Thyroid gland (tissue), 4 donors: Measurements from ENCODE around the gene KDM8.

Experiments
- CTCF ChIP-seq, 6 experiments: fragments of 200-600 bp in 3 of 6; fragments of 450-650 bp in 3 of 6; sonication (generic) in 3 of 6; IDR thresholded peaks; one replicate each; pipeline ENCODE4 v1.5.1; 2016 to 2019; ENCODE audit warnings: antibody characterized with exemption in 6 of 6, mild to moderate bottlenecking in 2 of 6, inconsistent platforms in 1 of 6, moderate library complexity in 1 of 6
- POLR2A ChIP-seq, 2 donors: fragments of 450-650 bp; IDR thresholded peaks; one replicate each; pipeline ENCODE4 v1.6.1; 2017; ENCODE audit warnings: antibody characterized with exemption in 2 of 2, mild to moderate bottlenecking in 2 of 2, moderate library complexity in 1 of 2

- TF ChIP-seq CTCF (IDR thresholded peaks at IDR 0.05) (no peak), POLR2A (IDR thresholded peaks at IDR 0.05) (no peak)
These were observed 23.8 kb downstream of the KDM8 start for GRCh38 chr16:27226976-27227705.
